Keratinocyte (primary cell): Measurements from ENCODE around the gene TRAF3IP1.

Source experiments
- CTCF ChIP-seq, 3 experiments: IDR thresholded peaks in 1 of 3; conservative IDR thresholded peaks in 1 of 3; optimal IDR thresholded peaks in 1 of 3; 2 replicates in 2 of 3; 3 replicates in 1 of 3; pipeline versions ENCODE3 to v1.5.1; 2011; ENCODE audit warnings: low read length in 3 of 3, mild to moderate bottlenecking in 3 of 3, moderate library complexity in 2 of 3, control low read depth in 1 of 3, inconsistent platforms in 1 of 3; ENCODE audit not compliant: insufficient read depth in 2 of 3; ENCODE audit errors: extremely low read depth in 1 of 3
- EZH2 ChIP-seq: IDR thresholded peaks from one replicate; pipeline ENCODE4 v1.6.1; 2012; ENCODE audit warnings: inconsistent platforms, mild to moderate bottlenecking, low read length, moderate library complexity

- no peak for TF ChIP-seq CTCF (optimal IDR thresholded peaks at IDR 0.05 in 1 of 3, IDR thresholded peaks at IDR 0.05 in 1 of 3, conservative IDR thresholded peaks at IDR 0.05 in 1 of 3; ENCODE audit: extremely low read depth in 1 of 3, insufficient read depth in 2 of 3, low read length in 3 of 3)
- TF ChIP-seq EZH2 = no peak
Observed at GRCh38 chr2:238362626-238363025, 42.3 kb downstream of the TRAF3IP1 start.
